ENCODE results near the gene ADAMTSL4. TPM values are rescaled to one million over a fixed set of nuclear protein-coding genes. Genes with fewer than 3 reads are reported as not detected.

The ADAMTSL4 gene
- 2.4 and 3.0 TPM in 2 replicates for total RNA-seq

DNA sequence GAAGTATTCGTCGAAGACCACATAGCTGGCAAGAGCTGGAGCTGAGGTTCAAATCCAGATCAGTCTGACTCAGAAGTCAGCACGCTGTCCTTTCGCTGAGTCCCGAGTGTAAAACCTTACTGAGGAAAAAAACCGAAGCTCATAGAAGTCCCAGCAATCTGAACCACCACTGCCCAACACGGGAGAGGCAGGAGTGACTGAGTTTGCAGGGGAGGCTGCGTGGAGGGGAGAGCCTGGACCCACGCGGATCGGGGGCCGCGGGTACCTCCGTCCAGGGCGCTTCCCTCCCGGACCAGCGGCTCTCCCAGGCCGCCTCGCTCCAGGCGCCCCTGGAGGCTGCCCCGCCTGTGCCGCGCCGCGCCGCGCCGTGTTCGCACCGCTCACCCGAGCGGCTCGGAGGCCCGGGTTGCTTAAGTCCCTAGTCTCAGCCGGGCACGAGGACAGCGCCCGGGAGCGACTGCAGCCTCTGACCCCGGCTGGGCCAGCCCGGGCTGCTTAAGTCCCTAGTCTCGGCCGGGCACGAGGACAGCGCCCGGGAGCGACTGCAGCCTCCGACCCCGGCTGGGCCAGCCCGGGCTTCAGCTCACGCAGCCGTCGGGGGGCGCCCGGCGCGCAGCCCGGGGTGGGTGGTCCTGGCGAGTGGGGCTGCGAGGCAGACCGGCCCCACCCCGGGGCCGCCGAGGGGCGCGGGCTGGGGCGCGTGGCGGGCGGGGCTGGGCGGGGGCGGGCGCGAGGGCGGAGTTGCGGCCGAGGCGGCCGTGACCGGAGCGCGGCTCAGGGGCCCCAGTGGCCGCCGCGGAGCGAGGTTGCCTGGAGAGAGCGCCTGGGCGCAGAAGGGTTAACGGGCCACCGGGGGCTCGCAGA, at the start of gene ADAMTSL4:
TSS of gene ADAMTSL4 (plus strand) at position 777 of the 864 bp plus-strand sequence. CDS start 2,881 bp downstream, outside the sequence.

DNA sequence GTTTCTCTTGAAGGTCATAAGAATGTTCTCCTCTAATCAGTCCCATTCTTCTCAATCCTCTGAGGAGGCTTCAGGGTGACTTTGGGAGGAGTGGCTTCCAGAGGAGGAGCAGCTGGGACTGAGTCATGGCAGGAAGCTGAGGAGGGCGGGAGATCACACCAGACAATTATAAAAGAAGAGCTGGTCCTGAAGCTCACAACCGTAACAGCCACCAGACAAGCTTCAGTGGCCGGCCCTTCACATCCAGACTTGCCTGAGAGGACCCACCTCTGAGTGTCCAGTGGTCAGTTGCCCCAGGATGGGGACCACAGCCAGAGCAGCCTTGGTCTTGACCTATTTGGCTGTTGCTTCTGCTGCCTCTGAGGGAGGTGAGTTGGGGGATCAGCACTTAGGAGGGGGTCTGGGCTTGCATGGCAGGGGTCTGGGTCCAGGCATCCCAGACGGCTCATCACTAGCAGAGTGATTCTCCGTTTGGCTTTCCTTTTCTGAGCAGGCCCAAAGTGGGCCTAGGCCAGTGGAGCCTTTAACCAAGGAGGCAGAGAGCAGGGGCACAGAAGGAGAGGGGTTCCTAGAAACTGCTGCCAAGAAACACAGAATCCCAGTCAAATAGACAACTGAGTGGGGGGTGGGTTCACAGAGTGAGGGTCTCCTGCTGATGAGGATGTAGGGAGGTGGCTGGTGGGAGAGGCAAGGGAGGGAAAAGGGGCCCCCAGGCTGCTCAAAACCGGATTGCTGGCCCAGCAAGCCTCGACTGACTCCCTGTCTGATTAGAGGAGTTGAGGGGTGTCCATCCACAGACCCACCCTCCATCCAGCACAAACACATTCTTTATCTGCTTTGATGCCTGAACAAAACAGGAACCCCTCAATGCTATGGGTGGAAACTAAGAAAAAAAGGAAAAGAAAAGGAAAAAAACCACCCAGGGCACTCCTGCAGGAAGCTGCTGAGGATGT, 41.0 kb upstream of the ADAMTSL4 start, which contains the start of gene ECM1:
TSS of gene ECM1 (plus strand) at position 198 of the 953 bp plus-strand sequence. CDS start at position 299, 101 bp downstream.

DNA sequence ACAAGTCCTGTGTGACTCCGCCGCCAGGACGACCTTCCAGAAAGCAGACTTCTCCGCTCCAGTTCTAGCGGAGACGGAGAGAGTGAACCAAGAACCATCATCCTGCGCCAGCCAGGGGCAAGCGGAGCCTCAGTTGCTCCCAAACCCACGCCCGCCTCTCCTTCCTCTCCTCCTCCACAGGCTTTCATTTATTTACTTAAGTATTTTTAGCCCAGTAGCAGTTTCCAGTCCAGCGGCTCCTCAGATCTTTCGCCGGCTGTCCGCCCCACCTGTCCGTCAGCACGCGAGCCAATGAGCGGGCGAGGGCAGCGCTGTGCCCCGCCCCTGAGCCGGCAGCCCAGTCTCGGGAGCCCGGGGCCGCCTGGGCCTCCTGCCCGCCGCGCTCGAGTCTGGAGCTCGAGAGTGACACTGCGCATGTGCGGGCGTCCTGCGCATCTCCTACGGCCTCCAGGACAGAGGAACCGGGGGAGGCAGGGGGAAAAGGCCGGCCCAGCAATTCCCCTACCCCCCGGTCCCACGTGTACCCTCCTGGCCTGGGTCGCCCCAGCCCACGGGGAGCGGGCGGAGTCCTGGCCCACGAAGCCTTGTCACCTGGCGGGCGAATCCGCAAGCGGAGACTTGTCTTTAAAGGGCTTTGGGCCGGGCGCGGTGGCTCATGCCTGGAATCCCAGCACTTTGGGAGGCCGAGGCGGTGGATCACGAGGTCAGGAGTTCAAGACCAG, 33.7 kb upstream of the ADAMTSL4 start, which contains the start of gene FALEC:
TSS of gene FALEC (plus strand) at position 425 of the 722 bp plus-strand sequence.

DNA sequence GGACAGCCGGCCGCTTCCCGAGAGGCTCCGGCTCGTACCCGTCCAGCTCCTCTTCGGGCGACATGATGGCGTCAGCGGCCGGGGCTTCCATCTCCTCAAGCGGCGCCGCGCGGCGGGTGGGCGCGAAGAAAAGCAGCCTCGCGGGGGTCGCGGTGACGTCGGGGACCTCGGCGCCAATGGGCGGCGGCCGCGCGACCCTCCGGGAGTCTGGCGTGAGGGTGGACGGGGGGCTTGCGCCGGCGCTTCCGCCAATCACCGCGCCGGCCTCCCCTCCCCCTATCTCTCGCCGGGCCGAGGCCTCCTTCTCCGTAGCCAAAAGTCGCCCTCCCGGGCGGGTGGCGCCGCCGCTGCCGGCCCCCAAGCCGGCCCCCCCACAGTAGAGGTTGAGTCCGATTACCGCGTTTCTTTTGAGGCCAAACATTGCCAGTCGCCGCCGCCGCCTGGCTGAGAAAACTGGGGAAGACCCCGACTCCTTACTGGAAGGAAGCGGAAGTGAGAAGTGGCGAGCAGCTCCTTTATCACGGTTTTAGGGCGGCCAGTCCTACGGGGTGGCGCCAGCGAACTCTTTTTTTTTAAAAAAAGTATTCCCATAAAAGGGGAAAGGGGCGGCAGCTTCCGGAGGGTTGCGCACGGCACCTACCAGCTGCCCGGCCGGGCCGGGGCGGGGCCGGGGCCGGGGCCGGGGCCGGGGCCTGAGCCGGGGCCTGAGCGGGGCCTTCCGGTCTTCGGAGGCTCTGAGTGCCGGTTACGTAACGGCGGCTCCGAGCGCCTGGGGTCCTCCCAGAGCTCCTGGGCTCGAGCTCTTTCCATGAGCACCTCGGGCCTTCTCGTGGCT, 30.1 kb downstream of the ADAMTSL4 start, which contains the start of gene MCL1:
TSS of gene MCL1 (minus strand) at position 501 of the 835 bp plus-strand sequence. CDS start at position 421, 80 bp downstream.

Other genes starting within 250 kb of the ADAMTSL4 start
- gene PRPF3, start 227.9 kb upstream of the ADAMTSL4 start, total RNA-seq: 21.4 and 23.9 TPM in 2 replicates
- gene RPRD2, start 185.3 kb upstream of the ADAMTSL4 start, total RNA-seq: 5.5 and 7.5 TPM in 2 replicates
- gene TARS2, start 62.0 kb upstream of the ADAMTSL4 start, total RNA-seq: 17.8 and 23.4 TPM in 2 replicates
- gene ECM1, start 41.3 kb upstream of the ADAMTSL4 start, total RNA-seq: 0.96 and 13.9 TPM in 2 replicates
- gene FALEC, start 33.7 kb upstream of the ADAMTSL4 start, total RNA-seq: not detected in 2 replicates
- gene MCL1, start 30.2 kb downstream of the ADAMTSL4 start, total RNA-seq: 252 and 361 TPM in 2 replicates
- gene ENSA, start 80.2 kb downstream of the ADAMTSL4 start, total RNA-seq: 120 and 260 TPM in 2 replicates
- gene GOLPH3L, start 147.7 kb downstream of the ADAMTSL4 start, total RNA-seq: 11.6 and 11.7 TPM in 2 replicates
- gene HORMAD1, start 171.5 kb downstream of the ADAMTSL4 start, total RNA-seq: 1.1 and 1.2 TPM in 2 replicates
- gene CTSS, start 216.4 kb downstream of the ADAMTSL4 start, total RNA-seq: 1.7 and 19.0 TPM in 2 replicates